HG02623 (cell line): ENCODE data around the gene INTS13.
A peak's percentile ranks its signal among the peaks of the same experiment; 100 is the strongest.
"Not testable (repeated sequence)": the region's sequence is repeated elsewhere in the genome, so short reads cannot be mapped to it uniquely, and the experiment has no call there.

Experiments used
- ATAC-seq: cut with Tn5 transposase; IDR thresholded peaks from one replicate; pipeline ENCODE4 v1.9.1; 2021; ENCODE audit warnings: moderate library complexity; ENCODE audit not compliant: unreplicated experiment

The INTS13 gene

GRCh38 chr12:26871985-26872384 lies 65.8 kb downstream of the INTS13 start:
- no peak for ATAC-seq

DNA sequence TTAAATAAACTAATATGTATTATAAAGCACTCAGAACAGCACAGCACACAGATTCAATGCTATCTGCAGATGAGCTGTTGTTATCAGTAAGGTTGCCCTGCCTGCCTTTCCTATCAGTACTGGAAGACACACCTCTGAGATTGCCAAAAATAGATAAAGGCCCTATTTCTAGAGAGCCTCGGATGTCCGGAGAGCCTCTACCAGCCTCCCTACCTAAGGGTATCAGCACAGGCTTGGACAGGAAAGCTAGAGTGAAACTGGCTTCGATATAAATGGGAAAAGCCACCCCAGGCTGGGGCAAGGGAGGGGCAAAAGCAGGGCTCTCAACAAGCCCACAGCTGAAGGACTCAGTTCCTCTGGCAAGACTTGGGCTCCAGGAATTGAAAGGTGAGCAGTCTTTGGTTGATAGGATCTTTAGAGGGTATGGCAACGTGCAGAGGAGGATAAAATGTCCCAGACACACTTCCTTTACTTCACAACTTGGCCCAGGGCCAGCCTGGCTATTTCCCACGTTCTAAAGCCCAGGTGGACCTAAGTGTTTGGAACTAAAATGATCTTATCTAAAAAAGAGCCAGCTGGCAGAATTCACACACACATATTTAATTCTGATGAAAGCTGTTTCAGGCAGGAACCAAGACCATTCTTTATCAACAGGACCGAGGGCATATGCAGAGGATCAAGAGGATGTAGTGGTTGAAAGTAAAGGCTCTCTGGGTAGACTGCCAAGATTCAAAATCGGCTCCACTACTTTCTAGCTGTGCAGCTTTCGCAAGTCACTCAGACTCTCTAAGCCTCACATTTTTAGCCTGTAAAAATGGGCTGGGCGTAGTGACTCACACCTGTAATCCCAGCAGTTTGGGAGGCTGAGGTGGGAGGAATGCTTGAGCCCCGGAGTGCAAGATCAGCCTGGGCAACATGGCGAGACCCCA lies 67.0 kb downstream of the INTS13 start:
- no peak for ATAC-seq

DNA sequence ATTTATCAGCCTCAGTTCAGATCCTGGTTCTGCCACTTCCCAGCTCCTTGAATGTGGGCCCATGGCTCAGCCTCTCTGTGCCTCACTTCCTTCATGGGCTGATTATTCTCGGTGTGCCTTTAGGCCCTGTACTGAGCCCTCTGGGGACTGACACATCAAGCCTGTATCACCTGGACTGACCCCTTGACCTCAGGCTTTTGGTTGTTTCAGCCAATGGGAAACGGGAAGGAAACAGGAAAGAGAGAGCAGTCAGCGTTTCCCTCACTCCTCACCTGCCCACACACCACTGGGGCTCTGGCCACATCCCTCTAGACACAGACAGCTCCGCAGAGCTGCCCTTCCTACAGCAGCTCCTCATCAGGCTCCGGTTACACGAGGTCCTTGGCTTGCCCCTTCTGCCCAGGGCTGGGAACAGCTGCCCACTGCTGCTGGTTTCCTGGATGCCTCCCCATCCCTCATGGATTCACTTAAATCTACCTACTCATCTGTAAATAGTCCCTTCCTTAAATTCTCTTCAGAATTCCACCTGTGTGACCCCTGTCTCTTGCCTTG lies 67.8 kb downstream of the INTS13 start:
- ATAC-seq = no peak

DNA sequence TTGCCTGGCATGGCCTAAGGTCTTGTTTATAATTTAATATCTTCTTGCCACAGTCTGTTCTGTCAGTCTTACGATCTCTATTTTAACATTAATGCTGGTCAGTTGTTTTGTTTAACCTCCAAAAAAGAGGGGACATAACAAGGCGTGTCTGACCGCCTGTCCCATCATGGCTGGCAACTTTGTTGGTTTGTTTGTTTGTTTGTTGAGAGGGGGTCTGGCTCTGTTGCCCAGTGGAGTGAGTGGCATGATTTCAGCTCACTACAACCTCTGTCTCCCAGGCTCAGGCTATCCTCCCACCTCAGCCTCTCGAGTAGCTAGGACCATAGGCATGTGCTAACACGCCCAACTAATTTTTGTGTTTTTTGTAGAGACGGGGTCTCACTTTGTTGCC lies 68.7 kb downstream of the INTS13 start:
- no peak for ATAC-seq

DNA sequence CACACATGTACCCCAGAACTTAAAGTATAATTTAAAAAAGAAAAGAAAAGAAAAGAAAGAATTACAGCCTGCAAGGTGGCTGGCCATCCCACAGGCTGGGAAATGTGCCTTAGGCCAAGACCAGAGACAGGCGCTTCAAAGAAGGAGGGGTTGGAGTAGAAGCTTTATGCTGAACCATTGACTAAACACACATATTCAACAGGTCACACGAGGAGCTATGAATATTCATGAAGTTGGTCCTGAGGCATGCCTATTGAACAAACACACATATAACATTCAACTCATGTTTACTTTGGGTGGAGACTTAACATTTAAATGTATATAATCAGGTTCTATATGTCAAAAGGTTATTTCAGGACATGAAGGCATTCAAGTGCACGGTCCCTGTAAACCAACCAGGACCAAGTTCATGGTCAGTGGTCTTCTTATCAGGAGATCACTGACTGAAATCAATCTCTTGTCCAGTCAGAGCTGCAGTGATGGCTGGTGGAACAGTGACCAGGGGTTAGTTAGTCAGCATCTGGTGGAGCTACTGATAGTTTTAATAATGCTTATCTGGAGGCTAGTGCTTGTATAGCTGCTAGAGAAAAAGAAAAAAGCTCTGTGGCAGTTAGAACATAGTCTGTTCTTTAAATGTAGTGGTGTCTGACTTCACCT lies 69.2 kb downstream of the INTS13 start:
- ATAC-seq = no peak

- peak; percentile 55 for ATAC-seq
Measured at GRCh38 chr12:26867080-26867479, 70.7 kb downstream of the INTS13 start.

GRCh38 chr12:26863515-26863914 lies 74.3 kb downstream of the INTS13 start:
- no peak for ATAC-seq

DNA sequence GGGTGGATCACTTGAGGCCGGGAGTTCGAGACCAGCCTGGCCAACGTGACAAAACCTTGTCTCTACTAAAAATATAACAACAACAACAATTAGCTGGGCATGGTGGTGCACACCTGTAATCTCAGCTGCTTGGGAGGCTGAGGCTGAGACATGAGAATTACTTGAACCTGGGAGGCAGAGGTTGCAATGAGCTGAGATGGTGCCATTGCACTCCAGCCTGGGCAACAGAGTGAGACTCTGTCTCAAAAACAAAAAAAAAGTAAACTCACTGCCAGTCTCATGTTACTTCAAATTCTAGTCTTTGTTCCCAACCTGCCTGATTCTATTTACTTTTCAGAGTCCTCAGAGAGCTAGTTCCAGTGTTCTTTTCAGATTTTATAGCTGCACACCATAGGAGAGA lies 75.0 kb downstream of the INTS13 start:
- not testable (repeated sequence) for ATAC-seq

DNA sequence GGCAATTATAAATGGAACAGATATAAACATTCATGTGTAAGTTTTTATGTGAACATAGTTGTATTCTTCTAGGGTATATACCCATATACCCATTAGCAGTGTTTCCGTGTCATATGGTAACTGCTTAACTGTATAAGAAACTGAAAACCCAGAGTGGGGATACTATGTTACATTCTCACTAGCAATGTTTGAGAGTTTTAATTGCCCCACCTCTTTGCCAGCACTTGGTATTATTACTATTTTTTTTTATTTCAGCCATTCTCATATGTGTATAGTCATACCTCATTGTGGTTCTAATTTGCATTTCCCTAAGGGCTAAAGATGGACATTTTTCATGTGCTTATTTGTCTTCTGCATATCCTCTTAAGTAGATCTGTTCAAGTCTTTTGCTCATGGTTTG lies 76.1 kb downstream of the INTS13 start:
- ATAC-seq = no peak

- ATAC-seq = no peak
Measured at GRCh38 chr12:26857465-26858176, 80.2 kb downstream of the INTS13 start.

- ATAC-seq = no peak
Measured at GRCh38 chr12:26855337-26855736, 82.4 kb downstream of the INTS13 start.
